Caco-2 (cell line): ENCODE results near the gene MGA. TPM values are rescaled to one million over a fixed set of nuclear protein-coding genes. Genes with fewer than 3 reads are reported as not detected.

Source experiments
- BruUV-seq: library from RNA; stranded (reverse); fragments of 400-500 nt; replicated peaks from 2 replicates; lab custom pipeline; 2021; lab: Mats Ljungman, UMichigan
- CTCF ChIA-PET: fragments of 300-600 bp; sonication (Branson Sonifier 250); formaldehyde crosslinking; loops from one replicate; lab custom pipeline; 2022; ENCODE audit warnings: antibody characterized with exemption; lab: Charles Lee
- POLR2A ChIA-PET: fragments of 300-600 bp; sonication (Branson Sonifier 250); formaldehyde crosslinking; loops from one replicate; lab custom pipeline; 2022; ENCODE audit warnings: antibody characterized with exemption; lab: Charles Lee
- DNase-seq, 2 experiments: peaks; one replicate each; pipeline versions ENCODE4 v3.0.0 to v3.0.0-alpha.2; 2020 to 2022
- H3K27me3 ChIP-seq: replicated peaks from 2 replicates; pipeline ENCODE4 v1.6.0; 2011; ENCODE audit warnings: low read length; ENCODE audit not compliant: control insufficient read depth, insufficient read depth
- H3K36me3 ChIP-seq: 2 replicates; pipeline ENCODE4 v1.5.1; 2011; ENCODE audit warnings: low read length; ENCODE audit not compliant: control insufficient read depth, insufficient read depth
- H3K4me1 ChIP-seq: fragments of 250-450 bp; sonication (Bioruptor Pico); 2 replicates; pipeline ENCODE4 v1.5.1; 2020; ENCODE audit warnings: mild to moderate bottlenecking
- H3K4me3 ChIP-seq: 2 replicates; pipeline ENCODE4 v1.5.1; 2011; ENCODE audit warnings: low read depth, mild to moderate bottlenecking, control low read depth, low read length
- H3K9me3 ChIP-seq: fragments of 250-450 bp; sonication (Bioruptor Pico); 2 replicates; pipeline ENCODE4 v1.5.1; 2020; ENCODE audit warnings: mild to moderate bottlenecking, moderate library complexity
- H3K27ac Mint-ChIP-seq: one replicate; pipeline ENCODE4 v1.8.0; 2022; ENCODE audit warnings: mixed read lengths; ENCODE audit not compliant: unreplicated experiment
- H3K27me3 Mint-ChIP-seq: one replicate; pipeline ENCODE4 v1.8.0; 2022; ENCODE audit warnings: mixed read lengths; ENCODE audit not compliant: insufficient read depth, unreplicated experiment
- H3K36me3 Mint-ChIP-seq: one replicate; pipeline ENCODE4 v1.8.0; 2022; ENCODE audit warnings: mild to moderate bottlenecking, mixed read lengths; ENCODE audit not compliant: insufficient read depth, unreplicated experiment
- H3K4me1 Mint-ChIP-seq: one replicate; pipeline ENCODE4 v1.8.0; 2022; ENCODE audit warnings: low read depth, mixed read lengths; ENCODE audit not compliant: unreplicated experiment
- H3K4me3 Mint-ChIP-seq: one replicate; pipeline ENCODE4 v1.8.0; 2022; ENCODE audit warnings: mild to moderate bottlenecking, moderate library complexity, mixed read lengths; ENCODE audit not compliant: unreplicated experiment
- H3K9me3 Mint-ChIP-seq: one replicate; pipeline ENCODE4 v1.8.0; 2022; ENCODE audit warnings: mixed read lengths; ENCODE audit not compliant: unreplicated experiment
- intact Hi-C: fragments of 100-400 bp; cut with micrococcal nuclease; formaldehyde crosslinking; loops from one replicate; pipeline ENCODE4 v1.10.0; 2022; ENCODE audit not compliant: unreplicated experiment
- total RNA-seq: library from RNA; stranded (reverse); gene quantifications from 2 replicates; pipeline ENCODE4 v1.2.3, GENCODE V29; 2022
- TF ChIP-seq, protein P1 (sequence below), 2 experiments: fragments of 200-600 bp in 1 of 2; IDR thresholded peaks; 1 replicate in 1 of 2; 2 replicates in 1 of 2; pipeline versions ENCODE4 v1.5.1 to v1.8.0; 2011 to 2022; ENCODE audit warnings: antibody characterized with exemption in 1 of 2, control low read depth in 1 of 2, inconsistent platforms in 1 of 2, low read depth in 1 of 2, low read length in 1 of 2, mild to moderate bottlenecking in 1 of 2, moderate library complexity in 1 of 2; ENCODE audit not compliant: insufficient read depth in 1 of 2, severe bottlenecking in 1 of 2, unreplicated experiment in 1 of 2

The MGA gene
- total RNA-seq, 1 experiment from 2014 or later = 59.6 TPM

DNA sequence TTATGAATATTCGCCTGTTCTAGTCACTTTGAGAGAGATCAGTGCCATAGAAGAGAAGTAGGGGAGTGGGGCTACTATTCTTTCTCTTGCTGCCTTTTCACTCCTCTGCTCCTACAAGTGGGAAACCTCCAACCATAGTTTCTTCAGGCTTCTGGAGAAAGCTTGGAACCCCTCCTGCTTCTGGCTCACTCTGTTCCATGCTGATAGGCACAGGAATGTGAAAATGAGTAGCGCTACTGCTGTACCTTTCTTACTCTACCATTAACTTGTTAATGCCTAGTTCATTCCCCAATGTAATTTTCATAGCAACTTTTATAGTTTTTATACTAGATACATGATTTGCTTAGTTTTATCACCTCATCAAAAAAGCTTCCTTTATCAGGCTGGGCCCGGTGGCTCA is 141.0 kb downstream of the MGA start:
- H3K27ac Mint-ChIP-seq = no peak overlapping the region
- intact Hi-C loops = no loop called here
- no TSS peak for BruUV-seq
- TF ChIP-seq, protein P1, sequence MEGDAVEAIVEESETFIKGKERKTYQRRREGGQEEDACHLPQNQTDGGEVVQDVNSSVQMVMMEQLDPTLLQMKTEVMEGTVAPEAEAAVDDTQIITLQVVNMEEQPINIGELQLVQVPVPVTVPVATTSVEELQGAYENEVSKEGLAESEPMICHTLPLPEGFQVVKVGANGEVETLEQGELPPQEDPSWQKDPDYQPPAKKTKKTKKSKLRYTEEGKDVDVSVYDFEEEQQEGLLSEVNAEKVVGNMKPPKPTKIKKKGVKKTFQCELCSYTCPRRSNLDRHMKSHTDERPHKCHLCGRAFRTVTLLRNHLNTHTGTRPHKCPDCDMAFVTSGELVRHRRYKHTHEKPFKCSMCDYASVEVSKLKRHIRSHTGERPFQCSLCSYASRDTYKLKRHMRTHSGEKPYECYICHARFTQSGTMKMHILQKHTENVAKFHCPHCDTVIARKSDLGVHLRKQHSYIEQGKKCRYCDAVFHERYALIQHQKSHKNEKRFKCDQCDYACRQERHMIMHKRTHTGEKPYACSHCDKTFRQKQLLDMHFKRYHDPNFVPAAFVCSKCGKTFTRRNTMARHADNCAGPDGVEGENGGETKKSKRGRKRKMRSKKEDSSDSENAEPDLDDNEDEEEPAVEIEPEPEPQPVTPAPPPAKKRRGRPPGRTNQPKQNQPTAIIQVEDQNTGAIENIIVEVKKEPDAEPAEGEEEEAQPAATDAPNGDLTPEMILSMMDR (IDR thresholded peaks at IDR 0.05; ENCODE audit: insufficient read depth in 1 of 2, low read depth in 1 of 2, low read length in 1 of 2, severe bottlenecking in 1 of 2, unreplicated experiment in 1 of 2) = no peak
- H3K4me1 Mint-ChIP-seq = peaks cover 7% of the 10 kb centered on the region
- H3K27me3 ChIP-seq = no peaks in the 10 kb centered on the region
- H3K4me1 ChIP-seq = peaks cover 20% of the 10 kb centered on the region
- no peaks in the 10 kb centered on the region for H3K9me3 Mint-ChIP-seq
- no peaks in the 10 kb centered on the region for H3K9me3 ChIP-seq
- no peak overlapping the region for H3K4me3 ChIP-seq
- no peak for DNase-seq
- POLR2A ChIA-PET = no interaction called here
- CTCF ChIA-PET = no interaction called here
- H3K36me3 ChIP-seq = no peaks in the 10 kb centered on the region; the same call in 1 of the 2 replicates
- no peak overlapping the region for H3K4me3 Mint-ChIP-seq
- H3K27me3 Mint-ChIP-seq = no peaks in the 10 kb centered on the region
- H3K36me3 Mint-ChIP-seq = peaks cover 12% of the 10 kb centered on the region

DNA sequence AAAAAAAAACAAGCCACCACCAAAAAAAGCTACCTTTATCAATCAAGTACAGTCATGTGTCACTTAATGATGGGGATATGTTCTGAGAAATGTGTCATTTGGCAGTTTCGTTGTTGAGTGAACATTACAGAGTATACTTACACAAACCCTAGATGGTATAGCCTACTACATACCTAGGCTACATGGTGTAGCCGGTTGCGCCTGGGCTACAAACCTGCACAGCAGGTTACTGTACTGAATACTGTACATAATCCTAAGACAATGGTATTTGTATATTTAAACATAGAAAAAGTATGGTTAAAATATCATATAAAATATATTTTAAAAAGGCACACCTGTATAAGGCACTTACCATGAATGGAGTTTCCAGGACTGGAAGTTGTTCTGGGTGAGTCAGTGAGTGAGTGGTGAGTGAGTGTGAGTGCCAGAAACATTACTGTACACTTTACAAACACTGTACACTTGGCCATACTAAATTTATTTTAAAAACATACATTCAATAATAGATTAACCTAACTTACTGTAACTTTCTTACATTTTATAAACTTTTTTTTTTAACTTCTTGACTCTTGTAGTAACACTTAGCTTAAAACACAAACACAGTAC is 141.7 kb downstream of the MGA start:
- no peaks in the 10 kb centered on the region for H3K9me3 Mint-ChIP-seq
- H3K4me1 ChIP-seq = peaks cover 19% of the 10 kb centered on the region
- peaks cover 7% of the 10 kb centered on the region for H3K4me1 Mint-ChIP-seq
- no peak overlapping the region for H3K4me3 ChIP-seq
- POLR2A ChIA-PET = no interaction called here
- intact Hi-C loops = no loop called here
- no peaks in the 10 kb centered on the region; the same call in 1 of the 2 replicates for H3K36me3 ChIP-seq
- no peaks in the 10 kb centered on the region for H3K27me3 Mint-ChIP-seq
- no peaks in the 10 kb centered on the region for H3K9me3 ChIP-seq
- CTCF ChIA-PET = interaction anchor here (0.6 to 5.9 kb wide), 2 partner anchors 28 to 78 kb away, joined by 3 to 42 read pairs; partner anchors contain the start of gene MAPKBP1
- H3K27me3 ChIP-seq = no peaks in the 10 kb centered on the region
- DNase-seq = no peak
- H3K36me3 Mint-ChIP-seq = peaks cover 12% of the 10 kb centered on the region
- no peak overlapping the region for H3K4me3 Mint-ChIP-seq
- BruUV-seq = no TSS peak
- H3K27ac Mint-ChIP-seq = no peak overlapping the region
- TF ChIP-seq, protein P1 (IDR thresholded peaks at IDR 0.05; ENCODE audit: insufficient read depth in 1 of 2, low read depth in 1 of 2, low read length in 1 of 2, severe bottlenecking in 1 of 2, unreplicated experiment in 1 of 2) = no peak

DNA sequence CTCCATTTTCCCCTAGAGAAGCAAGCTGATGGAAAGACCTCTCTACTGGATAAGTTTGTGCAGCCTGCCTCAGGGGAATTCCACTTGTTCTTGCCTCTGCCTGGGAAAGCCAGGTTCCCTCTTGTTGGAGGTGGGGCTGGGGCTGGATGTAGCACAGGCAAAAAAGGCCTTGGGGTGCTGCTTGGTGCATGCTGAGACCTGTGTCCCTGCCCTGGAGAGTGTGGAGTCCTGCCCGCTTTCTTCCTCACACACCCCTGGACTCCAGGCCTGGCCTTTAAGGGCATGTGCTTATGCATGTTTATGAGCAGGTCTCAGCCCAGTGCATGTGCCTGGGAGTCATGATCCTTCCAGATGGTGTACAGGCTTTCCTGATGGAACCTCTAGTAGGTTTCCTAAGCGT is 144.2 kb downstream of the MGA start:
- H3K4me1 Mint-ChIP-seq = no peaks in the 10 kb centered on the region
- peaks cover 2% of the 10 kb centered on the region for H3K4me1 ChIP-seq
- no TSS peak for BruUV-seq

More for the DNA sequence above, 144.2 kb downstream of the MGA start:
- no peaks in the 10 kb centered on the region for H3K27me3 Mint-ChIP-seq
- DNase-seq = no peak
- intact Hi-C loops = no loop called here
- H3K27ac Mint-ChIP-seq = no peak overlapping the region
- no peaks in the 10 kb centered on the region for H3K9me3 Mint-ChIP-seq
- no peaks in the 10 kb centered on the region for H3K27me3 ChIP-seq
- POLR2A ChIA-PET = no interaction called here
- peaks cover 12% of the 10 kb centered on the region for H3K36me3 Mint-ChIP-seq
- no peak overlapping the region for H3K4me3 Mint-ChIP-seq
- TF ChIP-seq, protein P1 (IDR thresholded peaks at IDR 0.05; ENCODE audit: insufficient read depth in 1 of 2, low read depth in 1 of 2, low read length in 1 of 2, severe bottlenecking in 1 of 2, unreplicated experiment in 1 of 2) = no peak
- CTCF ChIA-PET = interaction anchor here (5.9 kb wide), 1 partner anchor 31 kb away, joined by 42 read pairs; the partner anchor contains the start of gene MAPKBP1
- H3K9me3 ChIP-seq = no peaks in the 10 kb centered on the region
- H3K36me3 ChIP-seq = no peaks in the 10 kb centered on the region; the same call in 1 of the 2 replicates
- no peak overlapping the region for H3K4me3 ChIP-seq
